HEK293 (cell line): ENCODE results near the gene RTKN2.

Source experiments
- CTCF ChIP-seq: fragments of 450-650 bp; formaldehyde crosslinking; IDR thresholded peaks from 2 replicates; pipeline ENCODE4 v1.5.1; 2016; ENCODE audit warnings: missing biosample characterization, missing genetic modification characterization
- TCF7L2 ChIP-seq: IDR thresholded peaks from 2 replicates; pipeline ENCODE4 v1.6.1; 2011; ENCODE audit warnings: low read depth, mild to moderate bottlenecking, inconsistent platforms, low read length, moderate library complexity, borderline replicate concordance
- YY1 ChIP-seq: fragments of 450-650 bp; formaldehyde crosslinking; IDR thresholded peaks from 2 replicates; pipeline ENCODE4 v1.5.1; 2018; ENCODE audit warnings: missing biosample characterization, missing genetic modification characterization
- ZNF174 ChIP-seq: fragments of 450-650 bp; formaldehyde crosslinking; IDR thresholded peaks from 2 replicates; pipeline ENCODE4 v1.5.0; 2017; ENCODE audit warnings: missing biosample characterization, mild to moderate bottlenecking, missing genetic modification characterization
- ZNF18 ChIP-seq: fragments of 450-650 bp; formaldehyde crosslinking; IDR thresholded peaks from 2 replicates; pipeline ENCODE4 v1.5.1; 2016; ENCODE audit warnings: missing biosample characterization, missing genetic modification characterization
- ZNF423 ChIP-seq: fragments of 450-650 bp; formaldehyde crosslinking; IDR thresholded peaks from 2 replicates; pipeline ENCODE4 v1.5.1; 2016; ENCODE audit warnings: missing biosample characterization, missing genetic modification characterization
- ZNF768 ChIP-seq: fragments of 450-650 bp; formaldehyde crosslinking; IDR thresholded peaks from 2 replicates; pipeline ENCODE4 v1.5.1; 2018; ENCODE audit warnings: missing biosample characterization, mild to moderate bottlenecking, missing genetic modification characterization
- TF ChIP-seq, protein P1 (sequence below): sonication (generic); formaldehyde crosslinking; IDR thresholded peaks from 2 replicates; pipeline ENCODE4 v1.8.1; 2022; ENCODE audit warnings: mild to moderate bottlenecking, moderate library complexity, missing genetic modification reagents
- TF ChIP-seq, protein P2 (sequence below): fragments of 450-650 bp; formaldehyde crosslinking; IDR thresholded peaks from 2 replicates; pipeline ENCODE4 v1.5.1; 2016; ENCODE audit warnings: missing biosample characterization, missing genetic modification characterization

- no peak for TF ChIP-seq TCF7L2
- TF ChIP-seq ZNF768 = no peak
- TF ChIP-seq YY1 (tag by site-specific recombination) = no peak
- no peak for TF ChIP-seq CTCF
- TF ChIP-seq ZNF174 (tag by site-specific recombination) = no peak
- TF ChIP-seq, protein P1, sequence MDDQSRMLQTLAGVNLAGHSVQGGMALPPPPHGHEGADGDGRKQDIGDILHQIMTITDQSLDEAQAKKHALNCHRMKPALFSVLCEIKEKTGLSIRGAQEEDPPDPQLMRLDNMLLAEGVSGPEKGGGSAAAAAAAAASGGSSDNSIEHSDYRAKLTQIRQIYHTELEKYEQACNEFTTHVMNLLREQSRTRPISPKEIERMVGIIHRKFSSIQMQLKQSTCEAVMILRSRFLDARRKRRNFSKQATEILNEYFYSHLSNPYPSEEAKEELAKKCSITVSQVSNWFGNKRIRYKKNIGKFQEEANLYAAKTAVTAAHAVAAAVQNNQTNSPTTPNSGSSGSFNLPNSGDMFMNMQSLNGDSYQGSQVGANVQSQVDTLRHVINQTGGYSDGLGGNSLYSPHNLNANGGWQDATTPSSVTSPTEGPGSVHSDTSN (CRISPR knock-in tag) = no peak
- TF ChIP-seq, protein P2, sequence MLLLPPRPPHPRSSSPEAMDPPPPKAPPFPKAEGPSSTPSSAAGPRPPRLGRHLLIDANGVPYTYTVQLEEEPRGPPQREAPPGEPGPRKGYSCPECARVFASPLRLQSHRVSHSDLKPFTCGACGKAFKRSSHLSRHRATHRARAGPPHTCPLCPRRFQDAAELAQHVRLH (tag by site-specific recombination) = no peak
- no peak for TF ChIP-seq ZNF423 (tag by site-specific recombination)
- no peak for TF ChIP-seq ZNF18 (tag by site-specific recombination)
Measured at GRCh38 chr10:62225362-62225761, 43.3 kb downstream of the RTKN2 start.
